Neural progenitor cell (in vitro differentiated cells): ENCODE data around the gene FAM135A.

ENCODE experiments used
- EZH2 ChIP-seq: fragments of 200-600 bp; sonication (generic); IDR thresholded peaks from 2 replicates; pipeline ENCODE4 v1.6.1; 2017; ENCODE audit warnings: antibody characterized with exemption, mild to moderate bottlenecking, moderate library complexity
- EZH2phosphoT487 ChIP-seq: fragments of 200-600 bp; sonication (generic); IDR thresholded peaks from 2 replicates; pipeline ENCODE4 v1.6.1; 2017; ENCODE audit warnings: antibody characterized with exemption
- TF ChIP-seq, protein P1 (sequence below): fragments of 200-600 bp; sonication (generic); IDR thresholded peaks from 2 replicates; pipeline ENCODE4 v1.5.1; 2017; ENCODE audit warnings: antibody characterized with exemption, mild to moderate bottlenecking

GRCh38 chr6:70380771-70381416, 32.4 kb upstream of the FAM135A start:
- TF ChIP-seq, protein P1, sequence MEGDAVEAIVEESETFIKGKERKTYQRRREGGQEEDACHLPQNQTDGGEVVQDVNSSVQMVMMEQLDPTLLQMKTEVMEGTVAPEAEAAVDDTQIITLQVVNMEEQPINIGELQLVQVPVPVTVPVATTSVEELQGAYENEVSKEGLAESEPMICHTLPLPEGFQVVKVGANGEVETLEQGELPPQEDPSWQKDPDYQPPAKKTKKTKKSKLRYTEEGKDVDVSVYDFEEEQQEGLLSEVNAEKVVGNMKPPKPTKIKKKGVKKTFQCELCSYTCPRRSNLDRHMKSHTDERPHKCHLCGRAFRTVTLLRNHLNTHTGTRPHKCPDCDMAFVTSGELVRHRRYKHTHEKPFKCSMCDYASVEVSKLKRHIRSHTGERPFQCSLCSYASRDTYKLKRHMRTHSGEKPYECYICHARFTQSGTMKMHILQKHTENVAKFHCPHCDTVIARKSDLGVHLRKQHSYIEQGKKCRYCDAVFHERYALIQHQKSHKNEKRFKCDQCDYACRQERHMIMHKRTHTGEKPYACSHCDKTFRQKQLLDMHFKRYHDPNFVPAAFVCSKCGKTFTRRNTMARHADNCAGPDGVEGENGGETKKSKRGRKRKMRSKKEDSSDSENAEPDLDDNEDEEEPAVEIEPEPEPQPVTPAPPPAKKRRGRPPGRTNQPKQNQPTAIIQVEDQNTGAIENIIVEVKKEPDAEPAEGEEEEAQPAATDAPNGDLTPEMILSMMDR: no peak
- TF ChIP-seq EZH2phosphoT487 (no peak), EZH2 (no peak)
